GM23338 (cell line): ENCODE measurements around the gene VSIR. TPM values are rescaled to one million over a fixed set of nuclear protein-coding genes. Genes with fewer than 3 reads are reported as not detected.
A peak's percentile ranks its signal among the peaks of the same experiment; 100 is the strongest.

Source experiments
- ATAC-seq: fragments of 200-7000 bp; cut with Tn5 transposase; 3 replicates; pipeline ENCODE4 v1.9.1; 2020
- DNase-seq: peaks from one replicate; pipeline ENCODE4 v3.0.0-alpha.2; 2015; ENCODE audit warnings: low spot score
- H2AFZ ChIP-seq: fragments of 200-600 bp; sonication (generic); 2 replicates; pipeline ENCODE4 v1.8.0; 2016; ENCODE audit warnings: antibody characterized with exemption, mild to moderate bottlenecking, moderate library complexity
- H3F3A ChIP-seq: fragments of 200-600 bp; sonication (generic); replicated peaks from 2 replicates; pipeline ENCODE4 v1.8.0; 2017; ENCODE audit warnings: antibody characterized with exemption, mixed run types, low read depth
- H3K27ac ChIP-seq: fragments of 200-600 bp; sonication (generic); 2 replicates; pipeline ENCODE4 v1.6.1; 2016; ENCODE audit warnings: low read depth
- H3K27me3 ChIP-seq: fragments of 200-600 bp; sonication (generic); 2 replicates; pipeline ENCODE4 v1.8.0; 2016; ENCODE audit warnings: mild to moderate bottlenecking, mixed run types, moderate library complexity; ENCODE audit not compliant: insufficient read depth
- H3K36me3 ChIP-seq: fragments of 200-600 bp; sonication (generic); 2 replicates; pipeline ENCODE4 v1.8.0; 2016; ENCODE audit warnings: mild to moderate bottlenecking; ENCODE audit not compliant: insufficient read depth
- H3K4me1 ChIP-seq: fragments of 200-600 bp; sonication (generic); 2 replicates; pipeline ENCODE4 v1.8.0; 2016; ENCODE audit warnings: mild to moderate bottlenecking, moderate library complexity; ENCODE audit not compliant: insufficient read depth
- H3K4me2 ChIP-seq: fragments of 200-600 bp; sonication (generic); 2 replicates; pipeline ENCODE4 v1.7.1; 2017; ENCODE audit warnings: mixed run types
- H3K4me3 ChIP-seq: fragments of 200-600 bp; sonication (generic); 2 replicates; pipeline ENCODE4 v1.6.1; 2016; ENCODE audit warnings: mixed run types
- H3K79me2 ChIP-seq: fragments of 200-600 bp; sonication (generic); replicated peaks from 2 replicates; pipeline ENCODE4 v1.8.0; 2017; ENCODE audit warnings: mild to moderate bottlenecking; ENCODE audit not compliant: insufficient read depth
- H3K9me2 ChIP-seq: fragments of 200-600 bp; sonication (generic); 2 replicates; pipeline ENCODE4 v1.8.0; 2017; ENCODE audit not compliant: insufficient read depth
- H4K20me1 ChIP-seq: fragments of 200-600 bp; sonication (generic); replicated peaks from 2 replicates; pipeline ENCODE4 v1.8.0; 2017; ENCODE audit warnings: mild to moderate bottlenecking; ENCODE audit not compliant: insufficient read depth
- H3K27ac Mint-ChIP-seq: 2 replicates; pipeline ENCODE4 v1.8.0; 2020; ENCODE audit warnings: inconsistent platforms, mild to moderate bottlenecking, moderate library complexity, mixed read lengths
- H3K27me3 Mint-ChIP-seq: 3 replicates; pipeline ENCODE4 v1.8.0; 2022; ENCODE audit warnings: low read depth, mild to moderate bottlenecking, moderate library complexity, mixed read lengths, inconsistent platforms; ENCODE audit not compliant: insufficient read depth, poor library complexity
- H3K36me3 Mint-ChIP-seq: 3 replicates; pipeline ENCODE4 v1.8.0; 2021; ENCODE audit warnings: low read depth, mild to moderate bottlenecking, inconsistent platforms, moderate library complexity, mixed read lengths
- H3K4me1 Mint-ChIP-seq: 3 replicates; pipeline ENCODE4 v1.8.0; 2020; ENCODE audit warnings: mild to moderate bottlenecking, inconsistent platforms, mixed read lengths
- H3K4me3 Mint-ChIP-seq: 3 replicates; pipeline ENCODE4 v1.8.0; 2021; ENCODE audit warnings: moderate library complexity, mild to moderate bottlenecking, inconsistent platforms, mixed read lengths
- H3K9me3 Mint-ChIP-seq: 3 replicates; pipeline ENCODE4 v1.8.0; 2020; ENCODE audit warnings: moderate library complexity, mild to moderate bottlenecking, inconsistent platforms, mixed read lengths
- CREB1 ChIP-seq: fragments of 250-450 bp; sonication (Bioruptor Pico); IDR thresholded peaks from 2 replicates; pipeline ENCODE4 v1.5.0; 2020; ENCODE audit warnings: low read depth, mild to moderate bottlenecking, moderate library complexity
- EZH2phosphoT487 ChIP-seq: fragments of 200-600 bp; sonication (generic); IDR thresholded peaks from one replicate; pipeline ENCODE4 v1.8.1; 2018; ENCODE audit warnings: antibody characterized with exemption; ENCODE audit not compliant: unreplicated experiment
- JUNB ChIP-seq: IDR thresholded peaks from one replicate; pipeline ENCODE4 v1.6.1; 2016; ENCODE audit warnings: antibody characterized with exemption; ENCODE audit not compliant: unreplicated experiment
- POLR2AphosphoS5 ChIP-seq: IDR thresholded peaks from 2 replicates; pipeline ENCODE4 v1.6.1; 2016; ENCODE audit warnings: antibody characterized with exemption, low read depth
- ZNF114 ChIP-seq: fragments of 250-450 bp; sonication (Bioruptor Pico); IDR thresholded peaks from 2 replicates; pipeline ENCODE4 v1.5.0; 2020; ENCODE audit warnings: mild to moderate bottlenecking, moderate library complexity
- ZNF331 ChIP-seq: fragments of 250-450 bp; sonication (Bioruptor Pico); IDR thresholded peaks from 2 replicates; pipeline ENCODE4 v1.5.0; 2020; ENCODE audit warnings: low read depth, mild to moderate bottlenecking, moderate library complexity
- polyA plus RNA-seq: library from polyadenylated mRNA; unstranded; fragments of >200 nt; fragmentation: Nextera tagmentation; extraction: Ambion mirVana; gene quantifications from 2 replicates; pipeline ENCODE4 v1.2.1, GENCODE V29; 2016
- total RNA-seq: library from RNA; depleted of rRNA; stranded (reverse); fragments of >200 nt; shearing (Covaris generic); gene quantifications from 2 replicates; pipeline ENCODE4 v1.2.3, GENCODE V29; 2014
- TF ChIP-seq, protein P1 (sequence below): IDR thresholded peaks from 2 replicates; pipeline ENCODE4 v1.6.1; 2016; ENCODE audit warnings: antibody characterized with exemption
- TF ChIP-seq, protein P2 (sequence below): IDR thresholded peaks from one replicate; pipeline ENCODE4 v1.6.1; 2018; ENCODE audit warnings: antibody characterized with exemption; ENCODE audit not compliant: unreplicated experiment
- TF ChIP-seq, protein P3 (sequence below), 2 experiments: fragments of 200-600 bp in 1 of 2; sonication (generic) in 1 of 2; conservative IDR thresholded peaks; 2 replicates each; pipeline versions ENCODE4 v1.5.1 to v1.6.1; 2016 to 2017; ENCODE audit warnings: antibody characterized with exemption in 2 of 2, low read depth in 2 of 2, mild to moderate bottlenecking in 2 of 2, moderate library complexity in 1 of 2

The VSIR gene
- total and polyA plus RNA-seq, 2 experiments from 2014 or later = 0.10 to 0.74 TPM

DNA sequence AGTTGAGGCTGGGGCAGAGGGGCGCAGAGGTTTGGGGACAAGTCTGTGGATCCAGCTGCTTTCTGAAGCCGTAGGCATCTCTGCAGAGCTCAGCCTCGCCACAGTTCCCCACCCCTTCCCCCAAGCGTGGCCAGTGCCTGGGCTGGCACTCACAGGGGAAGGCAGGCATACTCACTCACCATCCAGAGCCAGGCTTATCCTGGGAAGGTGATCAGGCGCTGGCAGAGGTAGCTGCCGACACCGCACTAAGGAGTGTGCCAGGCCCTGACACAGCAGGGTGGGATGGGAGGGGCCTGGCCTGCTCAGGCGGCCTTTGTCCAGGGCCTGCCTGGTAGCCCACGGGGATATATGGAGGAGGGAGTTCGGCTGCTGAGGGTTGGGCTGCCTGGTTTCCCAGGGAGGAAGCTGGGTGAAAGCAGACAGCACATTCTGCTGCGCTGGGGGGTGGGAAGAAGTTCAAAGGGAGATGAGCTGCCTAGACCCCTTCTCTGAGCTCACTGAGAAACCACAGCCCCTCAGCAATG is 15.9 kb downstream of the VSIR start:
- H3K4me3 Mint-ChIP-seq = no peak overlapping the region
- H3K9me3 Mint-ChIP-seq = no peaks in the 10 kb centered on the region
- H3K27ac ChIP-seq = no peak overlapping the region
- H3K4me1 ChIP-seq = peaks cover 5% of the 10 kb centered on the region; the same call in 1 of the 2 replicates
- H3F3A ChIP-seq = no peaks in the 10 kb centered on the region
- TF ChIP-seq EZH2phosphoT487 (no peak), CREB1 (CRISPR knock-in tag) (no peak)
- TF ChIP-seq, protein P1, sequence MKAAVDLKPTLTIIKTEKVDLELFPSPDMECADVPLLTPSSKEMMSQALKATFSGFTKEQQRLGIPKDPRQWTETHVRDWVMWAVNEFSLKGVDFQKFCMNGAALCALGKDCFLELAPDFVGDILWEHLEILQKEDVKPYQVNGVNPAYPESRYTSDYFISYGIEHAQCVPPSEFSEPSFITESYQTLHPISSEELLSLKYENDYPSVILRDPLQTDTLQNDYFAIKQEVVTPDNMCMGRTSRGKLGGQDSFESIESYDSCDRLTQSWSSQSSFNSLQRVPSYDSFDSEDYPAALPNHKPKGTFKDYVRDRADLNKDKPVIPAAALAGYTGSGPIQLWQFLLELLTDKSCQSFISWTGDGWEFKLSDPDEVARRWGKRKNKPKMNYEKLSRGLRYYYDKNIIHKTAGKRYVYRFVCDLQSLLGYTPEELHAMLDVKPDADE = no peak
- TF ChIP-seq, protein P2, sequence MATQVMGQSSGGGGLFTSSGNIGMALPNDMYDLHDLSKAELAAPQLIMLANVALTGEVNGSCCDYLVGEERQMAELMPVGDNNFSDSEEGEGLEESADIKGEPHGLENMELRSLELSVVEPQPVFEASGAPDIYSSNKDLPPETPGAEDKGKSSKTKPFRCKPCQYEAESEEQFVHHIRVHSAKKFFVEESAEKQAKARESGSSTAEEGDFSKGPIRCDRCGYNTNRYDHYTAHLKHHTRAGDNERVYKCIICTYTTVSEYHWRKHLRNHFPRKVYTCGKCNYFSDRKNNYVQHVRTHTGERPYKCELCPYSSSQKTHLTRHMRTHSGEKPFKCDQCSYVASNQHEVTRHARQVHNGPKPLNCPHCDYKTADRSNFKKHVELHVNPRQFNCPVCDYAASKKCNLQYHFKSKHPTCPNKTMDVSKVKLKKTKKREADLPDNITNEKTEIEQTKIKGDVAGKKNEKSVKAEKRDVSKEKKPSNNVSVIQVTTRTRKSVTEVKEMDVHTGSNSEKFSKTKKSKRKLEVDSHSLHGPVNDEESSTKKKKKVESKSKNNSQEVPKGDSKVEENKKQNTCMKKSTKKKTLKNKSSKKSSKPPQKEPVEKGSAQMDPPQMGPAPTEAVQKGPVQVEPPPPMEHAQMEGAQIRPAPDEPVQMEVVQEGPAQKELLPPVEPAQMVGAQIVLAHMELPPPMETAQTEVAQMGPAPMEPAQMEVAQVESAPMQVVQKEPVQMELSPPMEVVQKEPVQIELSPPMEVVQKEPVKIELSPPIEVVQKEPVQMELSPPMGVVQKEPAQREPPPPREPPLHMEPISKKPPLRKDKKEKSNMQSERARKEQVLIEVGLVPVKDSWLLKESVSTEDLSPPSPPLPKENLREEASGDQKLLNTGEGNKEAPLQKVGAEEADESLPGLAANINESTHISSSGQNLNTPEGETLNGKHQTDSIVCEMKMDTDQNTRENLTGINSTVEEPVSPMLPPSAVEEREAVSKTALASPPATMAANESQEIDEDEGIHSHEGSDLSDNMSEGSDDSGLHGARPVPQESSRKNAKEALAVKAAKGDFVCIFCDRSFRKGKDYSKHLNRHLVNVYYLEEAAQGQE = no peak
- no peaks in the 10 kb centered on the region for H3K36me3 ChIP-seq
- H3K27me3 Mint-ChIP-seq = peaks cover 16% of the 10 kb centered on the region
- no peaks in the 10 kb centered on the region for H3K79me2 ChIP-seq
- peaks cover 24% of the 10 kb centered on the region for H3K4me1 Mint-ChIP-seq
- peak overlapping the region; percentile 59 for H2AFZ ChIP-seq
- H3K27me3 ChIP-seq = no peaks in the 10 kb centered on the region
- H3K27ac Mint-ChIP-seq = no peak overlapping the region
- H3K36me3 Mint-ChIP-seq = no peaks in the 10 kb centered on the region
- ATAC-seq (peak; percentile 78), DNase-seq (no peak)
- no peaks in the 10 kb centered on the region for H3K9me2 ChIP-seq
- no peak overlapping the region for H3K4me3 ChIP-seq
- no peak overlapping the region for H3K4me2 ChIP-seq
- H4K20me1 ChIP-seq = no peaks in the 10 kb centered on the region

DNA sequence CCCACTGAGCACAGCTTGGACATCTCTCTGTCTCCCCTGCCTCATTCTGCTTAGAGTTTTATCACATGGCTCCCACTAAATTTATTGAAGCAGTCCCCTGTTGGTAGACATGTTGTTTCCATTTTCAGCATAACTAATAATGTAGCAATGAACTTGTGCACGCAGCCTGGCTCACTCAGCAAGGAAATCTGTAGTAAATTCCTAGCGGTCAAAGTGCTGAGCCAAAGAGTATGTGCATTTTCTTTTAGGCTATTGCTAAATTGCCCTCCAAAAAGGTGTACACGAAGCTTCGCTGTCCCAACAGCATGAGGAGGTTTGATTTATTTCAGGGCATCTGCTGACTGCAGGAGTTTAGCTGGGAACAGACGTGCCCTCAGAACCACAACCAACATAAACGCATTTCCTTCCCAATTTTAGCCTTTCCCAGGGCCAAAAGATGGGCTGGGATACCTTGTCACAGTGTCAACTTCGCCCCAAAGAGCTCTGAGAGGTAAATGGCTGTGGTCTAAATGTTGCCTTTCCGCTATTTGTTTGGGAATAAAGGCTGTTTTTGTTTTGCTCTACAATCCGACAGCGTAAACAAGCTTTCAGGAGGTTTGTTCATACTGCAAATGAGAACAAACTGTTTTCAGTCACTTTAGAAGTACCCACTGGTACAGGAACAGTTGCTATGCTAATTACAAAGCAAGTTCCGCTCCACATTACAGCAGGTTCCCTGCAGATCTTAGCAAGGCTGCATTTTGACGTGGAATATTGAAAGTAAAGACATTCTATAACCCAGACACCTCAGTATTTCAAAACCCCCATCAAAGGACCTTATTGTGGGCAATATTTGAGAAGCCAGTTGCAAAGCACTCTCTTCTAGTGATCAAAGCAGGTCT is 16.8 kb downstream of the VSIR start:
- peaks cover 16% of the 10 kb centered on the region for H3K27me3 Mint-ChIP-seq
- Histone ChIP-seq H3K36me3 (no peaks in the 10 kb centered on the region), H4K20me1 (no peaks in the 10 kb centered on the region), H3F3A (no peaks in the 10 kb centered on the region), H2AFZ (peak overlapping the region; percentile 52; the same call in 1 of the 2 replicates), H3K4me2 (no peak overlapping the region), H3K27me3 (no peaks in the 10 kb centered on the region), H3K79me2 (no peaks in the 10 kb centered on the region), H3K4me1 (peaks cover 5% of the 10 kb centered on the region; the same call in 1 of the 2 replicates), H3K27ac (no peak overlapping the region), H3K9me2 (no peaks in the 10 kb centered on the region), H3K4me3 (no peak overlapping the region)
- H3K4me1 Mint-ChIP-seq = peaks cover 24% of the 10 kb centered on the region
- H3K4me3 Mint-ChIP-seq = no peak overlapping the region
- no peak overlapping the region for H3K27ac Mint-ChIP-seq
- ATAC-seq = no peak
- no peaks in the 10 kb centered on the region for H3K36me3 Mint-ChIP-seq
- no peak for DNase-seq
- no peaks in the 10 kb centered on the region for H3K9me3 Mint-ChIP-seq
- TF ChIP-seq ZNF331 (CRISPR knock-in tag) (no peak), EZH2phosphoT487 (no peak), JUNB (no peak), POLR2AphosphoS5 (no peak), CREB1 (CRISPR knock-in tag) (no peak), ZNF114 (no peak)
- TF ChIP-seq, protein P1 = no peak
- TF ChIP-seq, protein P3, sequence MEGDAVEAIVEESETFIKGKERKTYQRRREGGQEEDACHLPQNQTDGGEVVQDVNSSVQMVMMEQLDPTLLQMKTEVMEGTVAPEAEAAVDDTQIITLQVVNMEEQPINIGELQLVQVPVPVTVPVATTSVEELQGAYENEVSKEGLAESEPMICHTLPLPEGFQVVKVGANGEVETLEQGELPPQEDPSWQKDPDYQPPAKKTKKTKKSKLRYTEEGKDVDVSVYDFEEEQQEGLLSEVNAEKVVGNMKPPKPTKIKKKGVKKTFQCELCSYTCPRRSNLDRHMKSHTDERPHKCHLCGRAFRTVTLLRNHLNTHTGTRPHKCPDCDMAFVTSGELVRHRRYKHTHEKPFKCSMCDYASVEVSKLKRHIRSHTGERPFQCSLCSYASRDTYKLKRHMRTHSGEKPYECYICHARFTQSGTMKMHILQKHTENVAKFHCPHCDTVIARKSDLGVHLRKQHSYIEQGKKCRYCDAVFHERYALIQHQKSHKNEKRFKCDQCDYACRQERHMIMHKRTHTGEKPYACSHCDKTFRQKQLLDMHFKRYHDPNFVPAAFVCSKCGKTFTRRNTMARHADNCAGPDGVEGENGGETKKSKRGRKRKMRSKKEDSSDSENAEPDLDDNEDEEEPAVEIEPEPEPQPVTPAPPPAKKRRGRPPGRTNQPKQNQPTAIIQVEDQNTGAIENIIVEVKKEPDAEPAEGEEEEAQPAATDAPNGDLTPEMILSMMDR (conservative IDR thresholded peaks at IDR 0.05; ENCODE audit: low read depth in 2 of 2) = no peak
